Neuronal stem cell (in vitro differentiated cells): ENCODE data around the gene TET3.

Source experiments
- DNase-seq: peaks from one replicate; pipeline ENCODE4 v3.0.0-alpha.2; 2013; ENCODE audit warnings: low spot score
- H2AFZ ChIP-seq: one replicate; pipeline ENCODE4 v1.6.1; 2013; ENCODE audit warnings: mild to moderate bottlenecking, low read length, inconsistent platforms
- H2AK5ac ChIP-seq: 2 replicates; pipeline ENCODE4 v1.6.1; 2013; ENCODE audit warnings: low read depth, mild to moderate bottlenecking, inconsistent platforms, low read length, moderate library complexity, mixed read lengths
- H2BK120ac ChIP-seq: 2 replicates; pipeline ENCODE4 v1.6.1; 2013; ENCODE audit warnings: low read depth, mild to moderate bottlenecking, inconsistent platforms, low read length, moderate library complexity, mixed read lengths
- H2BK12ac ChIP-seq: one replicate; pipeline ENCODE4 v1.6.1; 2013; ENCODE audit warnings: low read length, inconsistent platforms
- H2BK15ac ChIP-seq: 2 replicates; pipeline ENCODE4 v1.6.1; 2013; ENCODE audit warnings: mild to moderate bottlenecking, low read length, inconsistent platforms, mixed read lengths
- H2BK5ac ChIP-seq: one replicate; pipeline ENCODE4 v1.6.1; 2013; ENCODE audit warnings: inconsistent platforms, mild to moderate bottlenecking, low read length, moderate library complexity
- H3K14ac ChIP-seq: one replicate; pipeline ENCODE4 v1.6.1; 2013; ENCODE audit warnings: low read length, inconsistent platforms
- H3K18ac ChIP-seq: 2 replicates; pipeline ENCODE4 v1.6.1; 2013; ENCODE audit warnings: low read length, inconsistent platforms
- H3K23ac ChIP-seq: 2 replicates; pipeline ENCODE4 v1.6.1; 2013; ENCODE audit warnings: low read depth, mild to moderate bottlenecking, mixed read lengths, low read length, inconsistent platforms; ENCODE audit not compliant: poor library complexity
- H3K27ac ChIP-seq: replicated peaks from 3 replicates; pipeline ENCODE4 v1.5.1; 2013; ENCODE audit warnings: low read length, inconsistent platforms
- H3K27me3 ChIP-seq, 3 experiments: 2 replicates each; pipeline ENCODE4 v1.6.1; 2013; ENCODE audit warnings: low read length in 3 of 3, mild to moderate bottlenecking in 2 of 3, inconsistent platforms in 1 of 3, low read depth in 1 of 3, mixed read lengths in 1 of 3, moderate library complexity in 1 of 3; ENCODE audit not compliant: control insufficient read depth in 3 of 3, insufficient read depth in 3 of 3
- H3K36me3 ChIP-seq, 2 donors: replicated peaks in 1 of 2; 2 replicates each; pipeline ENCODE4 v1.6.1; 2013; ENCODE audit warnings: low read length in 2 of 2; ENCODE audit not compliant: control insufficient read depth in 2 of 2, insufficient read depth in 2 of 2
- H3K4ac ChIP-seq: 2 replicates; pipeline ENCODE4 v1.6.1; 2013; ENCODE audit warnings: inconsistent platforms, mild to moderate bottlenecking, low read length, moderate library complexity
- H3K4me1 ChIP-seq, 2 donors: 1 replicate in 1 of 2; 2 replicates in 1 of 2; pipeline ENCODE4 v1.6.1; 2013; ENCODE audit warnings: low read length in 2 of 2, low read depth in 1 of 2; ENCODE audit not compliant: control insufficient read depth in 2 of 2, insufficient read depth in 1 of 2
- H3K4me2 ChIP-seq: one replicate; pipeline ENCODE4 v1.6.1; 2013; ENCODE audit warnings: mild to moderate bottlenecking, low read length, inconsistent platforms; ENCODE audit not compliant: insufficient read depth, poor library complexity, severe bottlenecking
- H3K4me3 ChIP-seq, 2 donors: 2 replicates each; pipeline ENCODE4 v1.5.1; 2013; ENCODE audit warnings: low read length in 2 of 2, mild to moderate bottlenecking in 2 of 2, inconsistent platforms in 1 of 2, moderate library complexity in 1 of 2
- H3K79me1 ChIP-seq: one replicate; pipeline ENCODE4 v1.6.1; 2013; ENCODE audit warnings: low read depth, mild to moderate bottlenecking, inconsistent platforms, low read length, moderate library complexity
- H3K9ac ChIP-seq: one replicate; pipeline ENCODE4 v1.6.1; 2013; ENCODE audit warnings: mild to moderate bottlenecking, low read depth, low read length, inconsistent platforms; ENCODE audit not compliant: poor library complexity
- H3K9me3 ChIP-seq, 2 donors: replicated peaks in 1 of 2; 2 replicates each; pipeline versions ENCODE3 to v1.6.1; 2013; ENCODE audit warnings: low read length in 2 of 2, mild to moderate bottlenecking in 2 of 2, inconsistent platforms in 1 of 2, low read depth in 1 of 2, mixed read lengths in 1 of 2, moderate library complexity in 1 of 2; ENCODE audit not compliant: control insufficient read depth in 2 of 2, insufficient read depth in 1 of 2
- H4K8ac ChIP-seq: one replicate; pipeline ENCODE4 v1.6.1; 2013; ENCODE audit warnings: low read depth, mild to moderate bottlenecking, inconsistent platforms, low read length, moderate library complexity
- H4K91ac ChIP-seq: one replicate; pipeline ENCODE4 v1.6.1; 2013; ENCODE audit warnings: low read length, low read depth, mild to moderate bottlenecking, inconsistent platforms; ENCODE audit not compliant: poor library complexity
- WGBS, 2 donors: extraction: QIAGEN DNeasy Blood & Tissue Kit; methylation state at CpG; one replicate each; pipeline ENCODE4 v1.1.7; 2013; ENCODE audit warnings: missing lambda C conversion rate in 2 of 2, mixed read lengths in 1 of 2; ENCODE audit not compliant: insufficient read length in 2 of 2, insufficient replicate concordance in 1 of 2; ENCODE audit errors: extremely low coverage in 2 of 2; 5-methylcytosine and 5-hydroxymethylcytosine counted together

The TET3 gene

GRCh38 chr2:73961823-73962615, 22.7 kb upstream of the TET3 start:
- H2BK15ac ChIP-seq, result no peak overlapping the region
- no peaks in the 10 kb centered on the region for H3K79me1 ChIP-seq
- H2AFZ ChIP-seq, result no peak overlapping the region
- no peak overlapping the region for H3K18ac ChIP-seq
- no peak overlapping the region for H2BK5ac ChIP-seq
- no peak overlapping the region for H3K4me3 ChIP-seq
- no peak for DNase-seq
- no peak overlapping the region for H4K91ac ChIP-seq
- no peak overlapping the region for H2AK5ac ChIP-seq
- no peaks in the 10 kb centered on the region for H3K27me3 ChIP-seq
- no CpG with 5 or more reads among the region's 12 CpGs for WGBS, 2 donors
- H3K4ac ChIP-seq, result no peak overlapping the region
- no peak overlapping the region for H3K4me2 ChIP-seq
- no peak overlapping the region for H3K27ac ChIP-seq
- peaks cover 0 to 2% of the 10 kb centered on the region in 2 donors for H3K9me3 ChIP-seq
- H3K14ac ChIP-seq, result no peak overlapping the region
- no peak overlapping the region for H3K23ac ChIP-seq
- H3K9ac ChIP-seq, result no peak overlapping the region
- peaks cover 8 to 40% of the 10 kb centered on the region in 2 donors for H3K36me3 ChIP-seq
- H3K4me1 ChIP-seq, result no peaks in the 10 kb centered on the region
- H2BK12ac ChIP-seq, result no peak overlapping the region
- no peak overlapping the region for H2BK120ac ChIP-seq
- H4K8ac ChIP-seq, result no peak overlapping the region

GRCh38 chr2:73962798-73963197, 21.9 kb upstream of the TET3 start:
- no peaks in the 10 kb centered on the region for H3K79me1 ChIP-seq
- WGBS, 2 donors, result no CpG with 5 or more reads among the region's 5 CpGs
- H4K91ac ChIP-seq, result no peak overlapping the region

GRCh38 chr2:73963385-73964120, 21.2 kb upstream of the TET3 start:
- Histone ChIP-seq H4K8ac (no peak overlapping the region), H3K23ac (no peak overlapping the region), H4K91ac (no peak overlapping the region), H3K14ac (no peak overlapping the region), H3K4me2 (no peak overlapping the region), H3K9ac (no peak overlapping the region), H3K27ac (no peak overlapping the region), H3K9me3 (peaks cover 0 to 2% of the 10 kb centered on the region in 2 donors), H2BK120ac (no peak overlapping the region), H3K27me3 (no peaks in the 10 kb centered on the region), H2AK5ac (no peak overlapping the region), H3K18ac (no peak overlapping the region), H3K36me3 (peaks cover 3 to 25% of the 10 kb centered on the region in 2 donors), H3K4me1 (no peaks in the 10 kb centered on the region), H2BK5ac (no peak overlapping the region), H3K4me3 (no peak overlapping the region), H2BK15ac (no peak overlapping the region), H2BK12ac (no peak overlapping the region), H3K79me1 (no peaks in the 10 kb centered on the region), H3K4ac (no peak overlapping the region), H2AFZ (no peak overlapping the region)
- 100% methylated on average over 5 of the region's 13 CpGs; no CpG with 5 or more reads in 1 of the 2 donors for WGBS, 2 donors
- DNase-seq, result no peak

More at GRCh38 chr2:73962798-73963197, 21.9 kb upstream of the TET3 start:
- Histone ChIP-seq H2BK15ac (no peak overlapping the region), H3K4me3 (no peak overlapping the region), H3K36me3 (peaks cover 8 to 33% of the 10 kb centered on the region in 2 donors), H3K23ac (no peak overlapping the region), H2AFZ (no peak overlapping the region), H3K4ac (no peak overlapping the region), H3K18ac (no peak overlapping the region), H2BK120ac (no peak overlapping the region), H3K9me3 (peaks cover 0 to 2% of the 10 kb centered on the region in 2 donors), H2AK5ac (no peak overlapping the region), H3K27me3 (no peaks in the 10 kb centered on the region), H2BK12ac (no peak overlapping the region), H4K8ac (no peak overlapping the region), H3K14ac (no peak overlapping the region), H3K4me2 (no peak overlapping the region), H2BK5ac (no peak overlapping the region), H3K4me1 (no peaks in the 10 kb centered on the region), H3K9ac (no peak overlapping the region), H3K27ac (no peak overlapping the region)
- no peak for DNase-seq

- no peak overlapping the region for H3K18ac ChIP-seq
- no peak for DNase-seq
- H3K4me3 ChIP-seq, result no peak overlapping the region
- H3K4me1 ChIP-seq, result no peaks in the 10 kb centered on the region
- no peak overlapping the region for H2BK15ac ChIP-seq
- H2BK5ac ChIP-seq, result no peak overlapping the region
- no peaks in the 10 kb centered on the region for H3K79me1 ChIP-seq
- no peak overlapping the region for H3K27ac ChIP-seq
- H3K9me3 ChIP-seq, result peaks cover 0 to 2% of the 10 kb centered on the region in 2 donors
- H2AK5ac ChIP-seq, result no peak overlapping the region
- H3K23ac ChIP-seq, result no peak overlapping the region
- H4K91ac ChIP-seq, result no peak overlapping the region
- no peak overlapping the region for H4K8ac ChIP-seq
- no peak overlapping the region for H3K14ac ChIP-seq
- H3K36me3 ChIP-seq, result peaks cover 1 to 18% of the 10 kb centered on the region in 2 donors
- no peak overlapping the region for H2BK12ac ChIP-seq
- WGBS, 2 donors, result no CpG with 5 or more reads among the region's 2 CpGs
- no peak overlapping the region for H3K4me2 ChIP-seq
- no peaks in the 10 kb centered on the region for H3K27me3 ChIP-seq
- no peak overlapping the region for H2AFZ ChIP-seq
- no peak overlapping the region for H3K4ac ChIP-seq
- H2BK120ac ChIP-seq, result no peak overlapping the region
- no peak overlapping the region for H3K9ac ChIP-seq
These were observed 20.5 kb upstream of the TET3 start for GRCh38 chr2:73964223-73964622.
